HG03575 (cell line): ENCODE measurements around the gene C15orf40.

Experiments
- ATAC-seq: cut with Tn5 transposase; IDR thresholded peaks from one replicate; pipeline ENCODE4 v1.9.1; 2021; ENCODE audit not compliant: unreplicated experiment, insufficient number of reproducible peaks, low FRiP score; ENCODE audit errors: extremely low read depth

Gene C15orf40

DNA sequence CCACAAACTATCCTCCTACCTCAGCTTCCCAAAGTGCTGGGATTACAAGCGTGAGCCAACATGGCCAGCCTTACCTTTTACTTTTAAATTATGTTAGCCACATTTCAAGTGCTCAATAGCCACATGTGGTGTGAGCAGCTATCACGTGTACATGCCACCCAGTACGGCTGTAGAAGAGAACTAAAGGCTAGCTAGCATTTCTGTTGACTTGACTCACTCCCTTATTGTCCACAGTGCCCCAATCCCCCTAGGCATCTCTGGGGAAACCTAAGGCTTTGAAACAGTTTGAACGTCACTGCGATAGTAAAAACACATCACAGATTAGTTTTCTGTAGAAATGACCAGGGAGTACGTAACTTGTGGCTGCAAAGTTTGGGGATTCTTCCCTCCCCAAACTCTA lies 12.0 kb downstream of the C15orf40 start:
- ATAC-seq: no peak

DNA sequence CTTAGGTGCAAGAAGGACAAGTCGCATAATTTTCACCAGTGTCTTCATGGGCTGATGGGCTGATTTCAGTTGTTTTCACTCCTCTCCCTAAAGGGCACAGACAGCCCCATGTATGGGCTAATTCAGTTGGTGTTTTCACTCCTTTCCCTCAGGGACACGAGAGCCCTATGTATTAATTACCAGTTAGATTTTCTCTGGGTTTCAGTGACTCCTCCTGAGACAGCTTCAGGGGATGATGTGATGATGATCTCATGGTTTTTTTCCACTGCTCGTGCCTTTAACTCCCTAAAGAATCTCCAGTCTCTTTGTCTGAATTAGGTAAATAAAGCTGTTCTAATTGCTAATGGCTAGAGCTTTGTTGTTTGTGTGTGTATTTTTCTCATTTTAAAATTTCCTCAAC lies 15.5 kb downstream of the C15orf40 start:
- ATAC-seq: no peak

DNA sequence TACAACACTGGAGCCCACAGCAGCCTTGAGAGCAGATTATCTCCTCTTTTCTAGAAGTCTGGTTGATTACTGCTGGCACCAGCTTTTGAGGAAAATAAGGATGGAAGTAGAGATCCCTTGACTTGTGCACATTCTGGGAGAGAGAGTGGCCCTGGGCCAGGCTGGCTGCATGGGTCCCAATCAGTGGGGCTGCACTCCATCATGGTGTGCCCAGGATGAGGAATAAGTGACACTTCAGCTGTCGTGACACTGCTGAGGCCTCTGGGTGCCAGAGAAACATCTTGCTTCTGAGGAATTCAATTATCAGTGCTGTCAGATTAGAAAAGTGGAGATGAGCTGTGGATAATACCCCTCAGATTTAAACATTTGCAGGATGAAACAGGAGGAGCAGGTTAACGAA lies 16.4 kb downstream of the C15orf40 start:
- ATAC-seq: no peak

DNA sequence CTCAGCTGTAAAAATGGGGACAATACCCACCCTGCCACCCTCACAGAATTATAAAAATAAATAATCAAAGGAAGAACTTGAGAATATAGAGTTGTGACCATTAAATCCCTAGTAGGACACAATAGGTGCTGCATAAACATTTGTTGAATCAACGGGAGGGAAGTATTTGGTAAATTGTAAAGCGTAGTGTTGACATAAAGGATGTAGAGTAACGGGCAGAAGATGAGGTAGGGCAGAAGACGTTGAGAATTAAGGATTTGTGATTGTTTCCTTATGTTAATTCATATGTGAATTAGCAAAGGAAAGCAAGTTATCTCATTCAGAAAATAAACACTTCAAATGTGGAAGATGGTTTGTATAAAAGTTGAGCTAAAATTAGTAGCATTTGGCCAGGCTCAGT lies 18.3 kb downstream of the C15orf40 start:
- no peak for ATAC-seq

DNA sequence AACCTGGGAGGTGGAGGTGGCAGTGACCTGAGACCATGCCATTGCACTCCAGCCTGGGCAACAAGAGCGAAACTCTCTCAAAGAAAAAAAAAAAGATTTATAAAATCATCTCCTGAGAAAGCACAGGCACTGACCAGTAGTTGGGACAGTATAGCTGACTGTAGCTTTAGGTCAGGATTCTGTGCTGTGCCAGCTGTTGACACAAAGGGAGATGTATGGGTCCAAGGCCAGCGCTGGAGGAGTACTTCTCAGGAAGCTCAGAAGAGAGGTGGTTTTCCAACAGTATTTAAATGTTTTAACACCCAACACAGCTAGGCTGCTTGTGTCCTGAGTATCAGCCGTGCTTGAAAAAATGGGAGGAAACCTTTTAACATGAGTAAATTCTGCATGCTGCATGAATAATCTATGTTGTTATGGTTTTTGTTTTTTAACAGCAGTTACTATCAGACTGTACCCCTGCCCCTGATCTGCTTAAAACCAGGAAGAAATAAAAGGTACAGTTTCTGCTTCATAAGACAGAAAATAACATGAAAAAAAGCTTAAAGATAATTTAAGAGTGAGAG lies 18.9 kb downstream of the C15orf40 start:
- ATAC-seq: no peak

DNA sequence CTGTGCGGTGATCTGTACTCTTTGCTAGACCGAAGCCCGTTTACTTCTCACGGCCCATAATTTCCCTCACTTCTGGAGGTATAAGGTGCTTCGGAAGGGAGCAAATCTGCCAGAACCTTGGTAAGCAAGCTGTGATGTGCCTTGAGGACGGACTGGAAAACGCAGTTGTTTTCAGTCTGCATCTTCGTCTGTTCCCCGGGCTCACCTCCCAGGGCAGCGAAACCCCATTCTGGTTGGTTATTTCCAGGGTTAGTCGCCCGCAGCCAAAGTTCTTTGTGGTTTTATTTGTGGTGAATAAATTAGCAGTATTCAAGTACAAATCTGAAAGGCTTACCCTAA lies 25.0 kb downstream of the C15orf40 start:
- ATAC-seq: no peak

DNA sequence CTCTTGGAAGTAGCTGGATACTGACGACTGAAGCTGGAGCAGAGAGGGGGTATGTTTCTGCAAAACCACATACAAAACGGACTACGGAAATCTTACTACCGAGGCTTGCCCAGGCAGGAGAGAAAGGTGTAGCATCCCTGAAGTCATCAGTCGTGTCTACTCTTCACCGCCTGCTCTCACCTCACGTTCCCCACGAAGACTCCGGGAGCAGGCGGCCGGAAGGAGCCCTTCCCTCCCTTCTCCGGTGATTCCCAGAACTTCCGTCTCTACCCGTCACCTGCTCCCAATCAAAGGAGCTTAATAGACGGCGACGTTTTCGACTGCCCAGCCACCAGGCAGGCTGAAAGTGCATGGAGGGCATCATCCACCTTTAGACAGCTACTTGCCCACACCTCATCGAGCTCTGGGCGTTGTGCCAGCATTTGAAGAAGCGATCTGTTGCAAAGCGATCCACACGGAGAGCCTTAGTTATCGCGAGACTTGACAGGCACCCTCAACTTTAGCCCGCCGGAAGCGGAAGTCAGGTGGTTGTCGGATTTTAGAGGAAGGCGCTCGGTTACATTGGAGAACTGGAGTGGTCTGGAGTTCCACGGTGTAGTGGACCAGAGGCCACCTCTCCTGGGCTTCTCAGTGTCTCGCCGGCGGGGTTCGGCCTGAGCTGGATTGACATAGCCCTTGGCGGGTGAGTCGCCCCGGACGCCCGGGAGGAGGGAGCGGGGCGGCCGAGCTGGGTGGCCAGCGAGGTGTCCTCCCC lies 25.6 kb downstream of the C15orf40 start, which contains the start of gene RAMAC:
TSS of gene RAMAC (plus strand) at position 523 of the 754 bp plus-strand sequence. CDS start 2,809 bp downstream, outside the sequence.
- peak; percentile 88 for ATAC-seq

DNA sequence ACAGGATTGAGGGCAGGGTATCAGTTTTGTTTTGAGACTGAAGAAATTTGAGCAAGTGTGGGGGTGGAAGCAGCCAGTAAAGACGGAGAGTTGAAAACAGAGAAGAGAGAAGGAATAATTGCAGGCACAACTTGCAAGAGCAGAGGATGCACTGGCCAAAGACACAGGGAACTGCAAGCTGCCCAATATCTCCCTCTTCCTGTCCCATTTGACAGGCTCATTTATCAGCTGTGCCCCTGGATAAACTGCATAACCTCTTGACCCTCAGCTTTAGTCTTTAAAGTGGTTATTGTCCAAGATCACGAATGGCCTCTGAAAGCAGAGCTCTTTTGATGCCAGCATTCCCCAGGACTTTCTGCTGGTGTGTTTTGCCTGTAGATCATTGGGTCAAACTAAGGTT lies 30.5 kb downstream of the C15orf40 start:
- ATAC-seq: no peak

DNA sequence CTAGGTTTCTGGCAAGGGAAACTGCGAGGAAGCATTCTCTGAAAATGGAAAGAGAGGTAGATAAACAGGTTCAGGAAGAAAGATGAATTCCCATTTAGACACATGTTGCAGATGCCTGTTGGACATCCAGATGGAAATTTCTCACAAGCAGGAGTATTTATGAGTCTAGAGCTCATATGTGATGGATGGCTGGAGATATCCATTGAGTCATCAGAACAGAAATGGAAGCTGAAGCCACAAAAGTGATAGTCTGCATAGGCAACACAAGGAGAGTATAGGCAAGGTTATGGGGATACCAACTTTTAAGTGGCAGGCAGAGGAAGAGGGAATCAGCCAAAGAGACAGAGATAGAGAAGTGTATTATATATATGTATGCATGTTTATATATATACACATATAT lies 31.7 kb downstream of the C15orf40 start:
- ATAC-seq: no peak

DNA sequence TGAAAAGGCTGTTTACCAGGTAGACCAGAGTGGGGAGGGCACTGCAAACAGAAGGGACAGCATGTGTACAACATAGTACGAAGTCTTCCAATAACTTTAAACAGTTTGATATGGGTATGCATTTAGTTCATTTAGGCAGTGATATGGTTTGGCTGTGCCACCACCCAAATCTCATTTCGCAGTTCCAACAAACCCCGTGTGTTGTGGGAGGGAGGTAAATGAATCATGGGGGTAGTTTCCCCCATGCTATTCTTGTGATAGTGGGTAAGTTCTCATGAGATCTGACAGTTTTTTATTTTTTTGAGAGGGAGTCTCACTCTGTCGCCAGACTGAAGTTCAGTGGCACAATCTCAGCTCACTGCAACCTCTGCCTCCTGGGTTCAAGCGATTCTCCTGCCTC lies 33.0 kb downstream of the C15orf40 start:
- ATAC-seq: no peak

DNA sequence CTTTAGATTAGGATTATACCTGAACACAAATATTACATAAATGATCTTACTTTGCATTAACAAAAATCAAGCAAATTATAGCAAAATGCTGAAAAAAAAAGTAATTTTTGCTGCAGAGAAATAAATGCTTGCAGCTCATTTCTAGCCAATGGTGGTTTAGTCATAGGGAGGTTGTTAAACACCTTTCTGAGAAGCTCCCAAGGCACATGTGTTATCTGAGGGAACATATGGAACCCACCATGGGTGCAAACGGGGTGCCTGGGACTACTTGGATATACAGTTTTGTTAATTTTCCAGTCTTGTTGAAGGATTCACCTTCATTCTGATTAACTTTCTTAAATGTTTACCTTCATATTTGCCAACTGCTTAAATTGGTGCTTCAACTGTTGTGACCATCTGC lies 34.4 kb downstream of the C15orf40 start:
- ATAC-seq: no peak

DNA sequence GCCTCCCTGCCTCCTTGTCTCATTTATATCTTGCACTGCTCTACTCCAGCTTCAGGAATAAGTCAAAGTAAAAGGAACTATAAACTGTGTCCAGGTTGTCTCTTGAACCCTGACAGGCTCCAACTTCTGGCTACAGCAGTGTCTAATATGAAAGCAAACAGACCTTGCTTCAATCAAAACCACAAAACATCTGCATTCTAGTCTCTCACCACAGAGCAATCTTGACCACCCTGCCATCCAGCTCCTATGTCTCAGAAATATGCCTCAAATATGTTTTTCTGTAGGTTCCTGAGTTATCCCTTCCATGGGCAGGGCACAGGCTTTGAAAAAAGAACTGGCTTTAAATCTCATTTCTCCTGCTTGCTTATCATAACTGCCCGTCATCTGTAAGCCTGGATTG lies 38.4 kb downstream of the C15orf40 start:
- ATAC-seq: no peak

DNA sequence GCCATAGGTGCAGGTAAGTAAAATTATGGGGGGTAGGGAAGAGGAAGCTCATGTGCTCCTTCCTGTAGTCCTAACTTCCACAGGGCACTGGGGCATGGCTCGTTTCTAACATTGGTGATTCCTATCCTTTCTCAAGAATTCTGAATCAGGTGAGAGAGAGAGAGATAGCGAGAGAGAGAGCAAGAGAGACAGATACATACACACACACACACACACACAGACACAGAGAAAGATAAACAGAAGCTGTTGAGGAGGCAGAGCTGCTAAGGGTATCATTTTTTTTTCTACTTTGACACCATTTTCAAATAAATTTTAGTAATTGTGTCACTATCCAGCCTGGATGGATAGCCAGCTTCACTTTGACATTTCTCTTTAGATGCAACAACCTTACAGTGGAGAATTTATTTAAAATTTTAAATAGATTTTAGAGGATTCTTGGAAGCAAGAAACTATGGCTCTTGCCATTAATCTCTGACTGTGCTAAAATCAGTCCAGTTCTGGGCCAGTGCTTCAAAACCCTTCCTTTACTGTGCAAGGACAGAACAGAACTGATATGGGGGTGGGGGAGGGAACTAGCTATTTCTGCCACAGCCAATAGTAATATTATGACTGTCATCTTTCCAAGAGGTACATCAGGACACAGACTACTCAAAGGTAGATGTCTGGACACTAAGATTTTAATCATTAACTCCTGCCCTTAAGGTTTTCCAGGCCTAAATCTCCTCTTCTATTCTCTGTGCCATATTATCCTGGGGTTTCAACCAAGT lies 40.0 kb downstream of the C15orf40 start:
- ATAC-seq: no peak

DNA sequence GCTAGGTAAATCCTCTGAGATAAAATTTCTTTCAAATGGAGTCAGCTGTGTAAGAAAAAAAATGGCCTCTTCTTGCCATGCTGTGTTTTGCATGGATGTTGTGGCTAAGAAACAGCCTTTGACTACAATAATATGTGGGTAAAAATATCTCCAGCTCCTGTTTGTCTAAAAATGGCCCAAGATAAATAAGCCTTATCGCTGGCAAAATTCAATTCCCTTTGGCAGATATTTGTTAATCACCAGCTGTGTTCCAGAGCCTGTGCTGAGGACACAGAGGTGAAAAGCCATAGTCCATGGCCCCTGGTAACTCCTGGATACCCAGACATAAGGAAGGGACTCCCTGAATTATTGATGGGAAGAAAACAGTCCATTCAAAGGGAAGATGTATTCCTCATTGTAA lies 40.7 kb downstream of the C15orf40 start:
- ATAC-seq: no peak

DNA sequence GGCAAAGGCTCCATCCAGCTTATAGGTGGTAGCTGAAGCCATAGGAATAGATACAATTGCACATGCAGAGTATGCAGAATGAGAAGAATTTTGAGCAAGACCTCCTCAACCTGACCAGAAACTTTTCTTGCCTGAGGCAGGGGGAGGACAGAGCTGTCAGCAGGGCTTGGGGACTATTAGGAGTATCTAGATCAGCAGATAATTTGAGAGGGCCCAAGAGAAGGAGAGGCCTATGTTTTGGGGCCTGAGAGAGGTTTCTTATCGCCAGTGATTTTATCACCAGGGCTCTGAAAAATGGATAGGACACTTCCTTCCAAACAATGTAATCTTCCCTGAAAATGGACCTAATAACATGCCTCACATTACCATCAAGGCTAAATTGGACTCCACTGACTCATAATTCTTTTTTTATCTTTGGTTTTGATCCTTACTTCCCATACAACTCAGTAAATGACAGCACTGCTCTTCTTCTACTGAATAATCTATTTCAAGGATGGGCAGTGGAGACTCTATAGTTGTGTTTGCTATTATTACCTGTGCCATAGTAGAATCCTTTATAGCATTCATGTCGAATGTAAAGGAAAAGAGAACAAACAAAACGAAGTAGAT lies 41.3 kb downstream of the C15orf40 start:
- no peak for ATAC-seq

DNA sequence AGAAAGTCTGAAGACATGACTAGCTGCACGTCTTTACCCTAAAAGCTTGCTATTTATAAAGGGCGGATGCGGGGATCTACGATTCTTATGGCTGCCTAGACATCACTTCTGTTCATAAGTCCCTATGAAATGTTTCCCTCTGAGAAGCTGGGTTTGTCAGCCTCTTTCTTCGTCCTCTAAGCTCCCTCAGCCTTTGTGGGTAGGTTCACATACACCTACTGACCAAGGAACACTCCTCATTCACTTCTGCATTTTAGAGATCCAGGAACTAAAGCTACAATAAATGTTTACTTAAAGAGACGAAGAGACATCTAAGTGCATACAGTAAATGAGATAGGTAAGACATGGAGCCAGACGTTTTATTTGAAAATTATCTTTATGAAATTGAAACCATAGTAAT lies 42.1 kb downstream of the C15orf40 start:
- no peak for ATAC-seq

DNA sequence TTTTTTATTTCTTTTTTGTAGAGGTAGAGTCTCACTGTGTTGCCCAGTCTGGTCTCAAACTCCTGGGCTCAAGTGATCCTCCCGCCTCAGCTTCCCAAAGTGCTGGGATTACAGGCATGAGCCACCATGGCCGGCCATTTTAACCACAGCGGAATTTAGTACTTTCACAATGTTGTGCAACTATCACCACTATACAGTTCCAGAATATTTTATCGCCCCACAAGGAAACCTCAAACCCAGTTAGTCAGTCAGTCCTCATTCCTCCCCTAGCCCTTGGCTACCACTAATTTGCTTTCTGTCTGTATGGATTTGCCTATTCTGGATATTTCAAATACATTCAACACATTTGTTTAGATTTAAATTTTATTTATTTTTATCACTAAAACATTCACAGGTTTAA lies 43.4 kb downstream of the C15orf40 start:
- no peak for ATAC-seq

DNA sequence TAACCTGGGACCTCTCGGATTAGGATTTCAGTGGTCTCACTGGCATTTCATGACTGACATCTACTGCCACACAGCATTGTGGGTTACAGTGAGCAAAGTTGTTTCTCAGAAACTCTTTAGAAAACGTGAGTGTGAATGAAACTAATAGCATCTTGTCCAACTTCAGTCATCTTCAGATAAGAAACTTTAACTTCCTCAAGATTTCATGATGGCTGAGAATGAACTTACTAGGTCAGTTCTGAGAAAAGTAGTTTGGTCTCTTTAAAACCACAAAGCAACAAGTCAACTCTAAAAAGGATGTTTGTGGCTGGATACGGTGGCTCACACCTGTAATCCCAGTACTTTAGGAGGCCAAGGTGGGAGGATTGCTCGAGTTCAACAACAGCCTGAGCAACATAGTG lies 44.8 kb downstream of the C15orf40 start:
- no peak for ATAC-seq

DNA sequence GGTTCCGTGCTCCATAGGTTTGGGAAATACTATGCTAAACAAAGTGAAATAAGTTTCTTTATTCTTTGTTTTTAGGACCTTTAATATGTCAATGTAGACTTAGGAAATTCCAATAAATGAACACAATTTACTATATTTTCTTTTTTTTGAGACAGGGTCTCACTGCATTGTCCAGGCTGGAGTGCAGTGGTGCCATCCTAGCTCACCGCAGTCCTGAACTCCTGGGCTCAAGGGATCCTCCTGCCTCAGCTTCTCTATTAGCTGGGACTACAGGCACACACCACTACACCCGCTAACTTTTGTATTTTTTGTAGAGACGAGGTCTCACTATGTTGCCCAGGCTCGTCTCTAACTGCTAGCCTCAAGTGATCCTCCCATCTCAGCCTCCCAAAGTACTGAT lies 46.5 kb downstream of the C15orf40 start:
- no peak for ATAC-seq
